HG03521 (cell line): Measurements from ENCODE around the gene PSMC2.

ENCODE experiments used
- ATAC-seq: cut with Tn5 transposase; IDR thresholded peaks from one replicate; pipeline ENCODE4 v1.9.1; 2021; ENCODE audit warnings: mild to moderate bottlenecking, moderate library complexity; ENCODE audit not compliant: unreplicated experiment

Gene PSMC2

DNA sequence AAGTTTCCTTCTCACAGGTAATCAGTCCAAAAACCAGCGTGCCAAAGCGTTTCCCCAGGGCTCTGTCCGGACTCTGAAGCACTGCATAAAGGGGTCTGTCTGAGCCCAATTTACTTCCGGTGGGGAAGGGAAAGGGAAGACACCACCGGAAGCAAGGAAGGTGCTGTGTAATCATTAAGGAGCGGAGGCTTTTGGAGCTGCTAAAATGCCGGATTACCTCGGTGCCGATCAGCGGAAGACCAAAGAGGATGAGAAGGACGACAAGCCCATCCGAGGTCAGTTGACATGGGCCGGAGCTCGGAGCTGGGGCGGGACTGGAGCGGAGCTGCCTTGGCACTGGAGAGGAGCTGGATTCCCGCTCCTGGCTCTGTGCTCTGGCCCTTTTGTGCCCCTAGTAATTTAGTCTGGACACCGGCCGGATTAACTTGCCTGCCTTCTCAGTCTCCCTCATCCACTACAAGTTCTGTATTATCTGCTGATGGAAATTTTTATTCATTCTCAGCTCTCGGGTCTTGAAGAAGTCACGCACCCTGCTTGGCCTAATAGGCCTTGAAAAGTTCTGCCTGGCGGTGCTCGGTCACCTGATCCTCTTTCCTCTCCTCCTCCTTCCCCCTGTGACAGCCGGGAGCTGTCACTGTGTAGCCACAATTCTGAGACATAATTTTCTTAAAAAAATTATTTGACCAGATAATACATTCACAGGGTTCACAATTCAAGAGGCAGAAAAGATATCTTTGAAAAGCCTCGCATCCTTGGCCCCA is at the start of gene PSMC2:
Gene PSMC2 (plus strand): TSS at position 137 of the 761 bp plus-strand sequence. CDS start 69 bp downstream, at position 206.
- ATAC-seq: peak; percentile 61

DNA sequence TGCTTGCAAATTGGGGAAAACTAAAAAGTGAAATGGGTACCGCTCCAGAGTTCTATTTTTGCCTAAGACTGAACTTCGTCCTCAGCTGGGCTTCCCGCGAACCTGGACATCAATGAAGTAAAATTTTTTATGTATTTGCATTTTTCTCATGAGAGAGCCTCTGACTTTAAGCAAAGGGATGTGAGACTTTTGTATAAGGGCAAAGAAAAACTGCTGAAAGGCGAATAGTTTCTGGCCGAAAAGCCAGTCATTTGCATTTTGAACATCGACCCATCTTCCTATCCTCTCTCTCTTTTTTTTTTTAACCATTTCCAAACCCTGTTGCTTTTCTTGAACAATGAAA is 49.6 kb upstream of the PSMC2 start:
- no peak for ATAC-seq

DNA sequence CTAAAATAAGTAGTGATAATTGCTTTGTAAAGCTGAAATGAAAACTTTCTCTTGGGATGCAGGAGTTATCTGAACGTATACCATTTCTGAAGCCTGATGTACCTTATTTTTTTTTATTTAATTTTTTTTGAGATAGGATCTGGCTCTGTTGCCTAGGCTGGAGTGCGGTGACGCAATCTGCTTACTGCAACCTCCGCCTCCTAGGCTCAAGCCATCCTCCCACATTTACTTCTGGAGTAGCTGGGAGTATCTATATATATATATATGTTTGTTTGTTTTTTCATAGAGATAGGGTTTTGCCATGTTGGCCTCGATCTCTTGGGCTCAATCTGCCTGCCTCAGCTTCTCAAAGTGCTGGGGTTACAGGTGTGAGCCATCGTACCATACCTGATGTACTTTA is 47.8 kb upstream of the PSMC2 start:
- no peak for ATAC-seq

DNA sequence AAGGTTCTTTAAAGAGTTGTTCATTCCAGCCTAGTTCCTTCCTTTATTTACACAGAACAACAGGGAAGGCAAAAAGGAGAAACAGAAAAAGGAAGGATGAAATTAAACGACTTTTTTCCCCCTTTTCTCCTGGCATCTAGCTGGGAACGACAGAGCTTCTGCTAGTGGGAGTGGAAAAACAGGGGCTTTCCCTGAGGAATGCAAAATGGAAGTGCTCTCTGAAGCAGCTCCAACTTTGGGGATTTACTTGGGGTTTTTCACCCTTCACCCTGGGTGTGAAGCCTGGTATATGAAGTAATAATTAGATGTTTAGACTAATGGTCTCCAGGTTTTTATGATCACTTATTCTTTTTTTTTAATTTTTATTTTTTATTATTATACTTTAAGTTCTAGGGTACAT is 46.0 kb upstream of the PSMC2 start:
- no peak for ATAC-seq

DNA sequence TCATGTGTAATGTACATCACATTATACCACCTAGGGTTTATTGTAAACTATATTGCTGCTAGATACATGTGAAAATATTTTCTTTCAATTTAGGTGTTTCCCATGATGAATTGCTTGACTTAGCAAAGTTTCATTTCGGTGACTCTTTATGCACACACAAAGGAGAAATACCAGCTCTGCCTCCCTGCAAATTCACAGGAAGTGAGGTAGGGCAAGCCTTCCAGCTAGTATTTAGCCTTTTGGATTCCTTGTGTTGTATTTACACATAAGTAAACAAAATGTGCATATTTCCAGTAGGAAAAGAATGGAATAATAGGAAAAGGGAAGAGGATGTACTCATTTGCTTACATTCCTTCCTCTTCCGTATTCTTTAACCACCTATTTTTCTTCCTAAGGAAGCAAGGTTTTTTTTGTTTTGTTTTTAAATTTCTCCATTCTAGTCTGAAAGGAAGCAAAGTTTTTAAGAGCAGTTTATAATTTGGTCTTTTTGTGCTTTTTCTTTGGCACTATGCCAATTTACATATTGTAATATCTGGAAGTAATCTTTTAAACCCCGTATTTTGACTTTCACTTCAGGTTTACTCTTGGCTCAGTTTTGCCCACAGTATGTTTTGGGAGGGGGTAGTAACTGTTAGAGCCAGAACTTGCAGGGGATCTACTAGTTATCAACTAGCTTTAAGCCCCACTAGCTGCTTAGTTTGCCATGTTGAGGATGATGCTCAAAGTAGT is 39.8 kb upstream of the PSMC2 start:
- ATAC-seq: no peak

DNA sequence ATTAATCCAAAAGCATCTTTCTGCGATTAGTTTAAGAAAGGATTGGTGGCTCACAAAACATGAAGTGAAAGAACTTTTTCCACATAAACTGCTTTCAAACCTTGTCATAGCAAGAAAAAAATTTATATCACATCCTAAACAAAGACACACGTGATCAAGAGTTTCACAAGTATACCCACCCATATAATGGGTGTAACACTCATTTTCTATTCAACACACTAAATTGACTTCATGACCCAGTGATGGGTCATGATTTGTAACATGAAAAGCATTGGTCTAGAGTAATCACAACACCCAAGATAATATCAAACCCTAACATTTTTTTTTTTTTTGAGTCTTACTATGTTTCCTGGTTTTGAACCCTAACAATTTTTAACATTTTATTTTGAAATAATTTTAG is 32.6 kb upstream of the PSMC2 start:
- ATAC-seq: no peak

DNA sequence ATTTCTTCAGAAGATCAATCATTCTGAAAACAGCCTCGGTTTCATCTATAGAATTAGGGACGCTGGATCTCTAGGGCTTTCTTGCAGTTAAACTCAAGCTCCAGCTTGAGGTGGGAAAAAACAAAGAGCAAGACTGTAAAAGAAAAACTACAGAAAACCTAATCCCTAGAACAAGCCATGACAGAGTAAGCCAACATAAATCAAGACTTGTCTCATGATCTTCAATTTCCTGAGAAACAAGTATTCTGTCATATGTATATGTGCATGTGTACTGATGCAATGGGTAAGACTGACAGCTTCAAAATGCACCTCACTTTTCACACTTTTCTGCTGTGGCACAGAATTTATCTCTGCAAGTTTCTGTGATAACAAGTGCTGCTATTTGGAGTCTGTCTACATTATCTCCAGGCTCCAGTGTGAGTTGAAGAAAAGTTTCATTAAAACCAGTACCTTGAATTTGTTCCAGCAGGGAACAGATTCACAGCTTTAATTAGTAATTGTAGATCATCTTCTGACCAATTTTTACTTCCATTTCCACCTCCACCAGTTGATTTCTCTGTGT is 31.0 kb upstream of the PSMC2 start:
- no peak for ATAC-seq

DNA sequence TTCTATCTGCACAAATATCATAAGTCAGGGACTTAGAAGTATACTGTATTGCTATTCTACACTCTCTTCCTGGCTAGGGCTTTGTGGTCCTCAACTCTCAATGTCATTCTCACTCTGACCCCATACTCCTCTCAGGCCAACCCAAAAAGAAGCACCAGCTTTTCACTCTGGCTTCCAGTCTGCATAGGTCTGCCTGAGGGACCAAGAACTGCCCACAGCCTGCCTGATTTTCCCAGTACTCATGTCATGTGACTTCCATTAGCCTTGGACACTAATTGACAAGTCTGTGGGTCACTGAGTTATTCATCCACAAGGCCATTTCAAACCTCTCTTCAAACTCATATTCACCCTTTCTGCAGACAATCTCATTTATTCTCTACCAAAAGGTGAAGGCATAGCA is 30.4 kb upstream of the PSMC2 start:
- no peak for ATAC-seq

DNA sequence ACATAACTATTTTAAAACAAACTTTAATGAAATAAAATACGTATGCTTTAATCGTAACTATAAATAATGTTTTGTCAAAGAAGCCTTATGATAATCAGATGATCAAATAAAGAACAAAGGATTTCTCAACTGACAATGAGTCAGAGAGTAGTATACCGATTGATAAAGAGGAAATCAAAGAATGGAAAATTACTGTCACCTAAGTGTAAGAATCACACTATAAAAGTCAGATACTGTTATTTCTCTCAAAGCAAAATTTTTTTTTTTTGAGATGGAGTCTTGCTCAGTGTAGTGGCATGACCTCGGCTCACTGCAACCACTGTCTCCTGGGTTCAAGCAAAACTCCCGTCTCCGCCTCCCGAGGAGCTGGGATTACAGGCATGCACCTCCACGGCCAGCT is 21.7 kb upstream of the PSMC2 start:
- no peak for ATAC-seq

DNA sequence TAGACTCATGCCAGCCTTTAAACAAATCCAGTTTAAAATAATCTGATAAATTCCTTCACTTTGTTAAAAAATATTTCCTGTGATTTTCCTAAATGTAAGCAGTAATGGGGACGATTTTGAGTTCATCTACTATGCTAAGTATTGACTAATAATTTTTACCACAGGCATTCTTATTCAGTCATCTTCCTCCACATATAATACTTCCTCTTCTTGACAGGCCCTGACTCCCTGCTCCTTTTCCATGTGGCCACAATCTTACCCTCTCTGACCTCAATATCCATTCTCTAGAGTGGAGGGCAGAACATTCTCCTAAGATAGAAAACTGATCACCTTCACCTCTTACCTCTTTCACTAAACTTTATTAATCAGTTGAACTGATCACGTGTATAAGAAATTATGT is 10.7 kb upstream of the PSMC2 start:
- no peak for ATAC-seq

DNA sequence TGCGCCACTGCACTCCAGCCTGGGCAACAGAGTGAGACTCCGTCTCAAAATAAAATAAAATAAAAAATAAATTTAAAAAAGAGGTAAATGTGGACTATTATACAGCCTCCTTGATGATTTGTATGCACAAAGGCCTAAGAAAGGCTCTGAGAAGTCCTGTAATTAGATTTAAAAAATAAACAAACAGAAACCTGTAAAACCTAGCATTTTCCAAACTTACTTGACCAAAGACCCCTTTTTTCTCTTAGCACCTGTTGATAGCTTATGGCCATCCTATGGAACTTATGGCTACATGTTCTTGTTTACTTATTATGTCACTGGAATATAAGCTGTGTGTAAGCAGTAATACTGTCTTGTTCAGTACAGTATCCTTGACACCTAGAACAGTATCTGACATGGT is 8.6 kb upstream of the PSMC2 start:
- ATAC-seq: no peak

DNA sequence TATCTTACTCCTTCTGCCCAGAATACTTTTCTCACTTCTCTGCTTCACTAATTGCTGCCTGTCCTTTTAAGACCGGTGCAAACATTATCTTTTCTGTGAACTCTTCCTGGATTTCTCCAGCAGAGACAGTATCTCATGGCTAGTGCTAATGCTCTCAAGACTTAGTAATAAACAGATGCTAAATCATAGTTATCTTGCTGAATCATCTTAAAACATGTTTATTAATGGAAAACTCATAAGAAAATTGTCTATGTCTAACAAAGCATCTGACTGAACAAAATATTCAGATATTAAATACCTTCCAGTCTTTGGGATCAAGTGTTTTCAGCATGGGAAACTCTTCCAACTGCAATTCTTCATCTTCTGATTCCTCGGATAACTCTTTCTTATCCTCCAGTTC is 6.0 kb upstream of the PSMC2 start:
- ATAC-seq: no peak

DNA sequence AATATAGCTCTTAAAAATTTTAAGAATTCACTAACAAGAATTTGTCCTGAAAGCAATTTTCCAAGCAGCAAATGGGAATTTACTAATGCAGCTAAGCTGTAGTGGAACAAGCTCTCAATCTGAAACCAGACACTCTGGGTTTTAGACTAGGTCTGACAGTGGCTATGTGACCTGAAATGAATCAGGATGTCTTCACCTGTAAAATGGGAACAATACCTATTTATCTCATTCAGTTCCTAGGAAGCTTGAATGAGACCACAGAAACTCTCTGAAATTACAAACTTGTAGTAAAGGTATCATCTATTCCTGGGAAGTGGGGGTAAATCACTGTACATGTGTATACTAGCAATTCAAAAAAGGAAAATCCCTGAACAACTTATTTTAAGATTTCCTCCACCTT is 4.1 kb upstream of the PSMC2 start:
- ATAC-seq: no peak

DNA sequence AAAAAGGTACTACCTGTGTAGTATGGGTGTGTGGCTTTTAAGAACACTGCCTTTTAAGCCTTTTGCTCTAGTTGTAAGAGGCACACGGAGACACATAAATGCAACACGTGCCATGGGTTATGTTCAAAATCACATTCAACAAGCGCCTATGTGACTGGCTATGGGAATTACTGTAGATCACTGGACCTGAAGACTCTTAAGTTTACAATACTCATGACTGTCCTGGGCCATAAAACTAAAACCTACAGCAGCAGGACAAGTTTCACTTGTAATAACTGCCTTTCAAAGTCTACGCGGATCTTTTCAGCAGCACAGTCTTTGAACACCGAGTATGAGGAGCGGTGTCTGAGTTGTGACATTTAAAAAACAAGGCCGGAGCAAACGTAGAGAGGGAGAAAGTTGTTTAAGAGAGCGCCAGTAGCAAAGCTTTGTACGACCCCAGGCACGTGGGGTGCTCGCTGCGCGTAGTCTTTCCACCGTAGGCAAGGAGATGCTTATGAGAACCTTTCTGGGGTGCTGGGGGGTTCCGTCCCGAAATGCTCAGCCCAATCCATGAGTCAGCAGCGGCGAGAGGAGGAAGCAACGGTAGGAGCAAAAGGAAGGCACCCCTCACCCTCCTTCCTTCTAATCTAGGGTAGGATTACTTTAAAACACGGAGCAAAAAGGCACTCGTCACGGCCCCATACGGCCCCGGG is 3.5 kb upstream of the PSMC2 start:
- ATAC-seq: peak; percentile 11

DNA sequence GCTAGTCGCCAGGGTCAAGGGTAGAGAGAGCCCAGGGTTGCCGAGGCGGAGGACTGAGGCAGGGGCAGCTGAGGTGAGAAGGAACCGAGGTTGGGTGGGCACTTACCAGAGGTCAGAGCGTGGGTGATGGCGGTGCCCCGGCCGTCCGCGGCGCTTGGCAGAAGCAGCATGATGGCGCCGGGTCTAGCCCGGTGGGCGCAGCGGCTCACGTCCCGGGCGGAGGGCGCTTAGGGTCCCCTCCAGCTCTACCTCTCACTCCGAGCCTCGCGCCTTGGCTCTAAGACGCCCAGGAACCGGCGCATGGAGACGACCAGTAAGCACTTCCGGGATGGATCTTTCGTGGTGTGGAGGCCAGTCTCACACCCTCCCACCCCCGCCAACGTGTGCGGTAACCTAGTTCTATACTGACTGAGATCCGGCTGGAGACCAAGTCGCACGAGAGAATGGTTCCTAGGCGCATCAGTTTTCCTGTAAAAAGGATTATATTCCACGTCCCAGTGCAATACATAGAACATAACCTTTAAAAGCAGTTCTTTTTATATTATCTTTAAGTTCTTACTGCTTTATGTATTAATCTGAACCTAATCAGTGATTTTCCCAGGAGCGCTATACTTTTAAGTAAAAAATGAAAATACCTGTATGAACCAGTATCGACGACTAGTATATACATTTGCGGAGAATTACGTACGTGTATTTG is 2.8 kb upstream of the PSMC2 start, which contains the start of gene DNAJC2:
Gene DNAJC2 (minus strand): TSS at position 315 of the 697 bp plus-strand sequence. CDS start 145 bp downstream, at position 170.
- peak; percentile 69 for ATAC-seq

DNA sequence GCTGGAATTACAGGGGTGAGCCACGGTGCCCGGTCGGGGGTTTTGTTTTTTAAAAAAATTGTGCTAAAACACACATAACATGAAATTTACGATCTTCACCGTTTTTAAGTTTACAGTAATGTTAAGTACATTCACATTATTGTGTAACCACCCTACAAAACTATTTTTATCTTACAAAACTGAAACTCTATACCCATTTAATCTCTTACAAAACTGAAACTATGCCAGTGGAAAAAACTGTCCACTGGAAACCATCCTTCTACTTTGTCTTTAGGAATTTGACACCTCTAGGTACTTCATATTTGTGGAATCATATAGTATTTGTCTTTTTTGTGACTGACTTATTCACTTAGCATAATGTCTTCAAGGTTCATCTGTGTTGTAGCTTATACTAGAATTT is 1.0 kb upstream of the PSMC2 start:
- no peak for ATAC-seq

DNA sequence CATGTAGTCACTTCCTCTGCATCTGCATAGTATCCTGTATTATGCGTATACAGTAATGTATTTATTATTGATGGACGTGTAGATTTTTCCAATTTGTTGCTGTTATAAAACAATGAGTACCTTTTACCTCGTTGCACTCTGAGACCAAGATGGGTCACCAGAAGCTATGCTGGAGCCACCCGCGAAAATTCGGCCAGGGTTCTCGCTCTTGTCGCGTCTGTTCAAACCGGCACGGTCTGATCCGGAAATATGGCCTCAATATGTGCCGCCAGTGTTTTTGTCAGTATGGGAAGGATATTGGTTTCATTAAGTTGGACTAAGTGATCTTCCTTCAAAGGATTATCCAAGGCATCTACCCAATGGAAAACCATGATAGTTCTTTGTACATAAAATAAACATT is 1.0 kb downstream of the PSMC2 start:
- no peak for ATAC-seq

DNA sequence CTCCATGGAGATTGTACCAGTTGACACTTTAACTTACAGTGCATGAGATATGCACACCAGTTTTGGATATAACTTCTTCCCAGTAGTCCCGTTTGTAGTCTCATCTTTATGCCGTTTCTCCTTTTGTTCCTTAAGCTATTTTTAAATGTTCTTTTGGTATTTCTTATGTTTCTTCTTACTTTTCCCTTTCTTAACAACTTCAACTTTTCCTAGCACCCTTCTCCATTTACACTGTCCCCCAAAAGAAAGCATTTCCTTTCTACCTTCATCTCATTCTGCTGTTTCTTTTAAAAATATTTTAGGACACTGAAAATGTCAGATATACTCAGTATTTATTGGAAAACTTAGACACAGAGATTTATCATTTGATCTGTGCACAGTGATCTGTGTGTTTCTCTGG is 1.5 kb downstream of the PSMC2 start:
- ATAC-seq: no peak

DNA sequence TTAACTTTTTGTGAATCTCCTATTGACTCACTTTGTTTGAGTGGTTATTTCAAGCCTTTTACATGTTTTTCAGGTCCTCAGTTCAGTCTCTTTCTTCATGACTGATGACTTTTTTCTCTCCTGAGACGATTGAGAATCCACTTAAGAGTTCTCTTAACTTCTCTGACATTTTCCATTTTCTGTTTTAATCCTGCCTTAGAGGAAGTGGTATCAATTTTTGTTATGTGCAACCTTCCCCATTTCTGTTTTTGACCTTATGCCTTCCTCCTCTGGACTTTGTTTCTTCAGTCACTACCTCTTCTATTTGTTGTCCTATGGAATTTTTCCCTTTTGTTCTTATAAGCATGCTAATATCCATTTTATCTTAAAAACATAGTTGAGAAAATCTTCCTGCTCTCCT is 2.4 kb downstream of the PSMC2 start:
- no peak for ATAC-seq

DNA sequence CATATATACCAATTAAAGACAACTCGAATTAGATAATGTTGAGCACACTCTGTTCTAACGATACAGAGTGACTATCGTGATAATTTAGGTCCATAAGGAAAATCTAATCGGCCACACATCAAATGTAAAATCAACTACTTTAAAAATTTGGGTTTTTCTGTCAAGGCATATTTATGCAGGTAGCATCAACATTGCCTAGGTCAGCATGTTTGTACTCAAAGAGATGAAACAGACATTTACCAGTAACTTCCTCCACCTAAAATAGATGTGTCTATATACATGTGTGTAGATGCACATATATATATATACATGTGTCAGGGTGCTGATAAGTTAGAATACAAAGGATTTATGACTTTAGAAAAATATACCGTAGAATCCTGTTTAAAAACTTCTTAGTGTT is 22.0 kb downstream of the PSMC2 start:
- no peak for ATAC-seq
